ENCODE measurements around the gene C16orf96.
A peak's percentile ranks its signal among the peaks of the same experiment; 100 is the strongest.

Gene C16orf96

DNA sequence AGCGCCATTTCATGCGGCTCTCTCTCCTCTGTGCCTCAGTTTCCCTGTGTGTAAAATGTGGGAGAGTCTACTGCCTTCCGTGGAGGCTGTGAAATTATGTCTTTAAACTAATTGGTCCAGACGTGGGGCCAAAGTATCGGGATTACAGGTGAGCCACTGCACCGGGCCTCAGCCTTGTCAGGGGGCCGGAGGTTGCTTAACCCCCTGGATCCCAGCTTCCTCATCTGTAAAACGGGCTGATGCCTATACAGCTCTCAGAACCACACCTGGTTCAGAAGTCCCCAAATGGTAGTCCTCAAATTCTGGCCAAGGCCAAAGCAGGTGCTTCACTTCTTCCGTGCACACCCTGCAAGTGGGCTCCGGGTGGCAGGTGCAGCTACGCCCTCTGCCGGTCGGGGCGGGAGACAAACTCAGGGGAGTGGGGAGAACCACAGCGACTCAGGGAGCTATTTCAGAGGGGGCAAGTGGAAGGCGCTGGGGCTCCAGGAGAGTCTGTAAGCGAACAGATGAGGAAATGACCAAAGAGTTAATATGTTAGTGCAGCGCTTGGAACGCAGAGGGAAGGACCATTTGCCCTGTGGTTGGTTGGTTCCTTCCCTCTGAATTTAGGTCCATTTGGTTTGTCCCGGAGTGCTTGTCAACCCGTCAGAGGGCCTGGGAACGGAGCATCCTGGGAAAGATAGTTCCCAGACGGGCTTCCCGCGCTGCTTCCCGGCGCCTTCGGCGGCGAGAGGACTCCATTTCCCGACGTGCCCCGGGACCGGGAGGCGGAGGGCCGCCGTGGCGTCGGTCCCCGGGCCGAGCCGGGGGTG is 68.1 kb downstream of the C16orf96 start, which contains the start of gene MGRN1:
TSS of gene MGRN1 (plus strand) at position 812 of the 812 bp plus-strand sequence. CDS start 135 bp downstream, outside the sequence.
- DNase-seq, result peak; percentile 95

DNA sequence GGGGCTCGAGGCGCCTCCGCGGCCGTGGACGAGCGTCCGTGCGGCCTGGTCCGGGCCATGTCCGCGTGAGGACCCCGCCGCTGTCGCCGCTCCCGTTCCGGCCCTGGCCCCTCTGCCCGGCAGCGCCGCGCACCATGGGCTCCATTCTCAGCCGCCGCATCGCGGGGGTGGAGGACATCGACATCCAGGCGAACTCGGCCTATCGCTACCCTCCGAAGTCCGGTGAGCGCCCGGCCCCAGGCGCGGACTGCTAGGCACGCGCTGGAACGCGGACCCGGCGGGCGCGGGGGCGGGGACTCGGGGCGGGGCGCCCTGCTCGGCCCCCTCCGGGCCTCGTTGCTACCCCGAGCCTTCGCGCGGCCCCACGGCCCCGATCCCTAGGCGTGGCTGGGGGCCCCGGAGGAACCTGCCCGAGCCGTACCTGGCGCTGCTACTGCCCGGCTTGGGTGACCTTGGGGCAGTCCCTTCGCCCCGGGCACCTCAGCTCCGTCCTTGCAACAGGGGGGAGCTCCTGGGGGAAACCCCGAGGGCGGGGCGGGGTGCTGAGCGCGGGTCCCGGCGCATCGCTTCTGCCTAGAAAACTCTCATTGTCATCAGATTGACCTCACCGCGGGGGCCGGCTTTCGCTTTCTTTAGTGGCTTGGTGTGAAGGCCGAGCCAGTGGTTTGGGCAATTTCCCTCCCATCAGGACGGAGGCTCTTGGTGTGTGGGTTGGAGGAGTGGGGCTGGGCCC is 68.9 kb downstream of the C16orf96 start:
- DNase-seq, result peak; percentile 59

DNA sequence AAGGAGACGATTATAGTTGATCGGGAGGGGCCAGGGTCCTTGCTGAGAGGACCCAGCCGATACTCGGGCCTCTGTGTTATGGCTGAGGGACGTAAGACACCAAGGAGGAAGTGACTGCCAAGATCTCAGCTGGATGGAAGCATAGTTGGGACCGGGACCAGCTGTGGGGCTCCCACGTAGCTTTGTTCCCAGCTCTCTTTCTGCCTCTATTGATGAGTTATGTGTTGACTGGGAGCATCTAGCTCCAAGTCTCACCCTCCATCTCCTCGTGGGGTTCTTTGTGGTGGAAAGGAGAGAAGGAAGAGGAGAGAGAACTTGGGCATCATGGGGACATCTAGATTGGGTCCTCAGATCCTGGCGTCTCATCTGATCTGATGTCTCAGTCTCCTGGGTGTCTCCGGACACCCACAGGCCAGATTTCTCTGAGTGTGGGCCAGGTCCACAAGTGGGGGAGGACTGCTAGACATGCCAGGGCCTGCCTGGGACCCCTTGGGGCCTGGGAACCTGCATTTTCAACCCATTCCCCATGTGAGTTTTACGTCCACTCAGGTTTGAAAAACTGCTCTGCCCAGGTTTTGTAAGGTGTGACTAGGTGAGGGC is 69.5 kb downstream of the C16orf96 start:
- no peak for DNase-seq

DNA sequence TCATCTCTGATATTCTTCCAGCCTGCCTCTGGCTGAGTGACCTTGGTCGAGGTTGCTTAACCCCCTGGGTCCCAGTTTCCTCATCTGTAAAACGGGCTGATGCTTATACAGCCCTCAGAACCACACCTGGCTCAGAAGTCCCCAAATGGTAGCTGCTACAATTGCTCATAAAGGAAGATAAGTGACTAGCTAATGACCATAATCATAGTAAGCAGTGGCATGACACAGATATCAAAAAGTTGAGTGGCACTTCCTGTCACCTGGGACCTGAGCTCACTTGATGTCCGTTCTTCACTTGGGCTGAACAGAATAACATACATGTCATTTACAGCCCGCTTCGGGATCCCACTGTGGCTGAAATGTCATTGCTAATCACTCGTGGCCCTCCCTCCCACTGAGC is 70.3 kb downstream of the C16orf96 start:
- DNase-seq, result no peak

DNA sequence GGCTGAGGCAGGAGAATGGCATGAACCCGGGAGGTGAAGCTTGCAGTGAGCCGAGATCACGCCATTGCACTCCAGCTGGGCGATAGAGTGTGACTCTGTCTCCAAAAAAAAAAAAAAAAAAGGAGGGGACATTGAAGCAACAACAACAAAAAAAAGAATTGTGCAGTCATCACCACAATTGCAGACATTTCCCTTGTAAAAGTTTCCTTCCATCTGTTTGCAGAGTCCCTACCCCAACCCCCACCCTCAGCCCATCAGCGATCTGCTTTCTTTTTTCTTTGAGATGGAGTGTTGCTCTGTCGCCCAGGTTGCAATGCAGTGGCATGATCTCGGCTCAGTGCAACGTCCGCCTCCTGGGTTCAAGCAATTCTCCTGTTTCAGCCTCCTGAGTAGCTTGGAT is 72.1 kb downstream of the C16orf96 start:
- DNase-seq, result no peak

DNA sequence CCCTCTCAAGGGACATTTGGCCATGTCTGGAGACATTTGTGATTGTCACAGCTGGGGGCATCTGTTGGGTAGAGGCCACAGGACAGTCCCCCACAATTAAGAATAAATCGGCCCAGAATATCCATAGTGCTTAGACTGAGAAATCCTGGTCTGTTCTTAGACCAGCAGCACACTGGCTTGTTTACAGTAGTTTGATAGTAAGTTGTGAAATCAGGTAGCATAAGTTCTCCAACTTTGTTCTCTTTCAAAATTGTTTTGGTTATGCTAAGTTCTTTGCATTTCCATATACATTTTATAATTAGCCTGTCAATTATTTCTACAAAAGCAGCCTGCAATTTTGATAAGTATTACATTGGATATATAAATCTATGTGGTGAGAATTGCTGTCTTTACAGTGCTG is 75.3 kb downstream of the C16orf96 start:
- DNase-seq, result no peak

DNA sequence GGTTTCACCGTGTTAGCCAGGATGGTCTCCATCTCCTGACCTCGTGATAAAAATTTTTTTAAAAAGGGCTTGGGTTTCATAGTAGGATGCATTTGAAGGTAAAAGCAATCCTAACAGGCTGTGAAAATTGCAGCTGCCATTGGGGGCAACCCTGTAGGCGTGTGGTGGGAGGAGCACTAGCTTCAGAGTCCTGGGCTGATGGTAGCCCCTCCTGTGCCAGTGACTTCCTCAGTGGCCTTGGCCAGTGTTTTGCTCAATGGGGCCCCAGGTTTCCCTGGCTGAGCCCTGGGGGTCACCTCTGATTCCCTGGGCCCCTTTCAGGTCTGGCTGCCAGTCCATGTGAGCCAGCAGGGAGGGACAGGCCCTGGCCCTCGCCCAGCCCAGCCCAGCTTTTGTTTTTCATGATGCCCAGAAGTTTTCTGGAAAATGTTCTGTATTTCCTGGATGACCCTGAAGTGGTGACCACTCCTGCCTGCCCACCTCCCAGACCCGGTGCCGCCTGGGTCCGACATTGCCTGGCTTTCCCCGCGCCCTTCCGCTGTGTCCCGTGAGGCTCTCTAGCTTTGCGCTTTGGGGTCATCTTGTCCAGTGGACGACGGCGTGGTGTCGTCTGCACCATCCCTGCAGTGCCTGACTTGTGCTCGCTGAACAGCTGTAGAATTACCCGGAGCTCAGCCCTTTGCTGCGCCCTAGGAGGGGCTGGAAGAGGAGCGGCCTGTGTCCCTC is 77.9 kb downstream of the C16orf96 start:
- no peak for DNase-seq

DNA sequence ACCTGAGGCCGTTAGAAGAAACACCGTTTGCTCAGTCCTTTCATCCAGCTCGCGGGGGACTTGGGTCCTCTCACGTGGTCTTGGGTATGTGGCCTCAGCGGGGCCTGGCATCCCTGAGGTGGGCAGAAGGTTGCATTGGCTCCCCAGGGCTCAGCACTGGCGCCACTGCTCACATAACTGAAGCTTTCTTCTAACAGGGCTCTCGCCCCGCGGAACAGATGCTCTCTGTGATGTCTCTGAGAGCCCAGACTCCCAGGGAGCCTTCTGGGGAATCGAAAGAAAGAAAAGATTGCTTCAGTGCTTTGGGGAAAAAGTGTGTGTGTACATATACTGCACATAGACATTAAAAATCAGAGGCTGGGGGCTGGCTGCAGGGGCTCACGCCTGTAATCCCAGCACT is 78.6 kb downstream of the C16orf96 start:
- no peak for DNase-seq

DNA sequence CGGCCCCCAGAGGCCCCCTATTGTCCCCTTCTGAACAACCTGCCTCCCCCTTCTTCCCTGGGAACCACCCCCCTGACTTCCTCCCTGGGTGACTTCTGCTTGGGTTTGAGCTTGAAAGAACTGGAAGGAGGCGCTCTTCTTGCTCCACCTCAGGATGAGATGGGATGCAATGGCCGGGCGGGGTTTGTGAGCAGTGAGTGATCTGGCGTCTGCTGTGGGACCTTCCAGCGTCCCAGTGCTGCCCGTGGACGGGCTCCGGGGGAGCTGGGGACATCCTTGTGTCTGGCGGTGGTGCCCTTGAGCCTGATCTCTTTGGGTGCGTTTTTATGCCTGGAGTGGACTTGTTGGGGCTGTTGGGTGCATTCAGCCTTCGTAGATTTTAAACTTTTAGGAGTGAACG is 80.1 kb downstream of the C16orf96 start:
- no peak for DNase-seq

DNA sequence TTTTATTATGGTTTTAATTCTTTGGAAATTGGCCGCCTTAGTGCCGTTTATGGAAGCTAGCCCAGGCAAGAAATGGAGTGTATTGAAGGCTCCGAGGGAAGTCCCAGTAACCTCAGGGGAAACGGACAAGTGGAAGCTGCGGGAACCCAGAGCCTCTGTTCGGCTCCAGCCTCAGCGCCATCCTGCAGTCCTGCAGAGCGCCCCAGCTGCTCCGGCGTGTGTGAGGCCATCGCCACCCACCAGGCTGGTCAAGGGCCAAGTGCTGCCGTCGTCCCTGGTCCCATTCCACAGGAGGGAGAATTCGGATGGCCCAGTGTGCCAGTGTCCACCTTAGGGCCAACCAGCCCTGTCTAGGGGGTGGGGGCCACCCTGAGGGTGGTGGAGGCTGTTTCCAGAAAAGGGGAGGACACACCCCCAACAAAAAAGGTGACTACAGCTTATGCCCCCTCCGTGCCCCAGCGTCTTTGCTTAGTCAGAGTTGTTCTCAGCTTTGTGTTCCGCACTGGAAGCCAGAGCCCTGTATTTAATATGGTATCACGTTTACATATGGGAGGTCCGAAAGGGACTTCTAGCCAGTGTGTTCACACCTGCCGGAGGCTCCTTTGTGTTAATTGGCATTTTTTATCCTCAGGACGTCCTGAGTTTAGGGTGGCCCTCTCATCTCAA is 81.5 kb downstream of the C16orf96 start:
- no peak for DNase-seq

DNA sequence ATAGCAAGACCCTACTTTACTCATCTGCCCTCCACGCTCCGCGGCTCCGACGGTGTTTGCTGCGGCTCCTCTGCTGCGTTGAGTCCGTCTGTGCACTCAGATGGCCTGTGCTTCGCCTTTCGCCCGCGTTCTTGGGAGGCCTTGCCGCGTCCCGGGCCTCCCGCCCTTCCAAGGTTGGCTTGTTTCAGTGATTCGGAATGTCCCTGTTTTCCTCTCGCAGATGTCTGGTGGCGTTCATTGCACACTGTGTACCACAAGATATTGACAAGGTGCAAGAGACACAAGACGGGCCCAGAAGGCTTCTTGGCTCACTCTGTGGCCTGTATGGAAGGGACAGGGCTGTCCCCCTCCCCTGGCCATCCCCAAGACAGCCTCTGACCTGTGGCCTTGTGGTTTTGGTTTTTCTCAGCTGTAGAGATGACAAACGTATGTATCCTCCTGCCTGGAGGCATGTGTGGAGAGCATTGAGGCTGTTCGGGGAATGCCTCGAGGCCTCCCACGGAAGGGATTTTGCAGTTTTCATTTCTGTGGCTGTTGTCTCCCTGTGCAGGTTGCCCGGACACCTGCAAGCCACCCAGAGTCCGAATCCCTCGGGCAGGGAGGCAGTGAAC is 83.9 kb downstream of the C16orf96 start:
- DNase-seq, result no peak

DNA sequence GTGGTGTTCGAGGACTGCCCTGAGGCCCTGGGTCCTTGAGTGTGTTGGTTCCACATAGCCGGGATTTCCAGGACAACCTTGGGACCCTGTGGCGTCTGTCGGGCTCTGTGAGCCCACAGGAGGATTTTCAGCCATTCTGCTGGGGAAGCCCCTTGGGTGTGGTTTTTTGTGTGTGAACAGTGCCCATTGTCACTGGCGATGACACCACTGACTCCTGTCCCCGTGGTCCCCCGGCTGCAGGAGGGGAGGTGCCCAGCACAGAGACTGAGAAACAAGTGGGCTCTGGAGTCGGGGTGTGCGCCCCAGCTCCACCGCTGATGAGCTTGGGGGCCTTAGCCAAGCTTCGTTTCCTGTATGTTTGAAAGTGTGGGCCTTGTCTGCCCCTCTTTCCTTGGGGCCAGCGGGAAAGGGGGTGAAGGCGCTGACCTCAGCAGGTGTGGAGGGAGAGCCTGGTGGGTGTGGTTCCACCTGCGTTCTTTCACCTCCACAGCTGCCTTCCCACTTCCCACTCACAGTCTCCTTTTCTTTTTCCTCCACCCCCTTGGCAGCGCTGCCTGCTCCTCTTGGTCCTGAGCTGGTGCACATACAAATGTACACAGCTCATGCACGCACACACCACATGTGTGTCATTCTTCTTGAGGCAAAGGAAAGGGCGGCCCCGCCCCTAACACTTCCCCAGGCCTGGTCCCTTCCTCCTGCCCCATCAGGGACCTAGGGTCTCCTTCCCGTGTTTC is 84.6 kb downstream of the C16orf96 start:
- no peak for DNase-seq

DNA sequence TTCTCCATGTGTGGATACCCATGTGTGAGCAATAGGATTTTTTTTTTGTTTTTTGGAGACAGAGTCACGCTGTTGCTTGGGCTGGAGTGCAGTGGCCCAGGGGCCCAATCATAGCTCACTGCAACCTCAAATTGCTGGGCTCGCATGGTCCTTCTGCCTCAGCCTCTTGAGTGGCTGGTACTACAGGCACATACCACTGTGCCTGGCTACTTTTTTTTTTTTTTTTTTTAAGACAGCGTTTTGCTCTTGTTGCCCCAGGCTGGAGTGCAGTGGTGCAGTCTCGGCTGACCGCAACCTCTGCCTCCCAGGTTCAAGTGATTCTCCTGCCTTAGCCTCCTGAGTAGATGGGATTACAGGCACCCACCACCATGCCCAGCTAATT is 85.2 kb downstream of the C16orf96 start:
- no peak for DNase-seq

DNA sequence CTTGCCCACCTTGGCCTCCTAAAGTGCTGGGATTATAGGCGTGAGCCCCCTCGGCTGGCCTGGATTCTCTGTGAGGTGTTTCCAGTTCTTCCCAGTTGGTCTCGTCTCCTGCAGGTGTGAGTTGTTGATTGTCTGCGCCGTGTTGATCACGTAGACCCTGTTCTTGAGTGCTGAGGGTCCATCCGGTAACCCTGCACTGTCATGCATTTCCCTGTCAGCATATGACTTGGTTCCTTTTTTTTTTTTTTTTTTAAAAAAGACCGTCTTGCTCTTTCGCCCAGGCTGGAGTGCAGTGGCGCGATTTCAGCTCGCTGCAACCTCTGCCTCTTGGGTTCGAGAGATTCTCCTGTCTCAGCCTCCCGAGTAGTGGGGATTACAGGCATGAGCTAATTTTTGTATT is 85.8 kb downstream of the C16orf96 start:
- DNase-seq, result no peak

DNA sequence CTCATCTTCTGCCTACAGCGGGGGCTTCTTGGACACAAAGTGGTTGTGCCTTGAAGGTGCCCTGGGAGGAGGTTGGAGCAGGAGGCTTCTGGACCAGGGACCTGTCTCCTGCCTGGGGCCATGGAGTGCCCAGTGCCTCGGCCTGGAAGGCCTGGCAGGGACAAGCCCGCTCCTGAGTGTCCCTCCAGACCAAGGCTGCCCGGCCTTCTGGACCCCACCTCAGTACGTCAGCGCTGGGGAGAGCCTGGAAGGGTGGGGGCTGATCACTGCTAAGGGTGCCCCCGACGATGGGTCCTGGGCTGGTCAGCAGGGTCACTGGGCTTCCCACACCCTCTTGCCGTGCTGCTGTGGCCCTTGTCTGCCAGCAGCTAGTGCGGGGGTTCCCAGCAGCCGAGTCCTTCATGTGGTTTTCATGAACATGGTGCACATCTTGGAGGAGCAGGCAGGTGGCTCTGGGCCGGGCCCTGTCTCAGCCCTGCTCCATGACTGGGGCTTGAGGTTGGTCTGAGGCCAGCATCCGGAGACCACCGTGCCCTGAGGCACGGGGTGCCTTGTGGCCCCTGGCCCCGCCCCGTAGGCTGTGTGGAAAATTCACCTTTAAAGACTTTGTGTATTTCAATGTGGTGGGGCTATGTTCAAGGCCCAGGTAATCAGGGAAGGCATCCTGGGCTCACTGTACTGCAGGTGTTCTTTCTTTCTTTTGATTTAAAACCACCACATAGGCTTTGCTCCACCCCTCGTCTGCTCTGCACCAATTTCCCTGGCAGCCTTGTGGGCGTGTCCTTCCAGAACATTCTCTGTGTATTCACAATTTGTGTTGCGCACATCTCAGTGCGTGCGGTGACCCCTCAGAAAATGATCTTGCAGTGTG is 90.9 kb downstream of the C16orf96 start:
- DNase-seq, result no peak

DNA sequence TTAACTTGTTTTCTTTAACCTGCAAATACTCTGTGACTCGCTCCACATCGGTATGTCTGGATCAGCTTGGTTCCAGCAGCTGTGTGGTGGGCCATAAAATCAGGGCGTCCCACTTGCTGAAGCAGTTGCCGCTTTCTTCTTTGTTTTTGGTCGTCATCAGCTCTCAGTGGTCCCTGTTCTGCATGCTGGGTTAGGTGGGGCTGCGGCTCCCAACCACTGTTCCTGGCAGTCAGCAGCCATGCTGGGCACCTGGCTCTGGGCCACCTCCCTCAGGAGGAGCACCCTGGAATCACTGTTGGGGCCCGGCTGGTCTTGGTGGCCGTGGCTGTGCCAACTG is 91.5 kb downstream of the C16orf96 start:
- no peak for DNase-seq

DNA sequence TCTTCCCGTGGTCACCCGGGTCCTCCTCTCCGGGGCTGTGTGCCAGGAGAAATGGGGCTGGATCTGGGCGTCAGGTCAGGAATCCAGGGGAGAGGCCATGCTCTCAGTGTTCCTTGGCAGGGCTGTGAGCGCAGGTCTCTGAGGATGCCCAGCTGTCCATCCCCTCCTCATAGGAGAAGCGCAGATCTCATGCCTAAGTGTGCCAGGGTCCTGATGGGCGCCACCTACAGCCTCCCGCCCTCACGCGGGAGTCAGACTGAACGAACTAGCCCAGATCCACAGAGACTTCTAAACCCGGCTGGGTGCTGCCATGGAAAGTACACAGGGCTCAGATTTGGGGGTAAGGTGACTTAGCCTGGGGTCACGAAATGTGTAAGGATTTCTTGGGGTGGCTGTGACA is 92.8 kb downstream of the C16orf96 start:
- no peak for DNase-seq

DNA sequence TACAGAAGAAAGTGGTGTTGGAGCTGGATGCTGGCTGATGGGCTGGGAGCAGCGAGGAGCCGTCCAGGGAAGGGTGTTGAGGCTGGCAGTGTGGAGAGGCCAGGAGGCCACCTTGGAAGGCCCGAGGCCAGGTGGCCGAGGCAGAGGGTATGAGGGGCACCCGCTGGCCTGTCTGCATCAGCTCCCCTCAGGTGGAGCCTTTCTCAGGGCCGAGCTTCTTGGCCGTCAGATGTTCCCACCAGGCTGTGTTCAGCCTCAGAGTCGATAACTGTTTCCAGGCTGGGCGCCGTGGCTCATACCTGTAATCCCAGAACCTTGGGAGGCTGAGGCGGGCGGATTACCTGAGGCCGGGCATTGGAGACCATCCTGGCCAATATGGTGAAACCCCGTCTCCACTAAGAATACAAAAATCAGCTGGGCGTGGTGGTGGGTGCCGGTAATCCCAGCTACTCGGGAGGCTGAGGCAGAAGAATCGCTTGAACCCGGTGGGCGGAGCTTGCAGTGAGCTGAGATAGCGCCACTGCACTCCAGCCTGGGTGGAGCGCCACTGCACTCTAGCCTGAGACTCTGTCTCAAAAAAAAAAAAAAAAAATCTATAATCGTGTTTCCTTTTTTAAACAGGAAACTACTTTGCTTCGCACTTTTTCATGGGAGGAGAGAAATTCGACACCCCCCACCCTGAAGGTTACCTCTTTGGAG is 93.8 kb downstream of the C16orf96 start:
- no peak for DNase-seq
